ENCODE data around the gene RB1. TPM values are rescaled to one million over a fixed set of nuclear protein-coding genes. Genes with fewer than 3 reads are reported as not detected.

The RB1 gene
- total RNA-seq, 4 donors from 2014 or later, result 28.4 to 33.2 (median 29.9) TPM

DNA sequence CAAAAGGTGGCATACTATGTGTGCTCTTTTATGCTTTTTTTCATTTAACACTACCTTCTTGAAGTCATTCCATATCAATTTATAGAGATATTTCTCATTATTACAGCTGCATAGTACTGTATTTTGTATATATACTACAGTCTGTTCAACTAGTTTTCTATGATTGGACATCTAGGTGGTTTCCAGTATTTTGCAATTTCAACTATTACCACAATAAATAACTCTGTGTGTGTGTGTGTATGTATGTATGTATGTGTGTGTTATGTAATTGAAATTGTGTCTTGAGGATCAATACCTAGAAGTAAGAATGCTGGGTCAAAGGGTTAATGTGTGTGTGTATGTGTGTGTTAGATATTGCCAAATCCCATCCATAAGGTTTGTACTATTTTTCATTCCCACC, 102.3 kb downstream of the RB1 start:
- H3K4me3 ChIP-seq, result no peak overlapping the region
- no peaks in the 10 kb centered on the region for H3K36me3 ChIP-seq
- peak overlapping the region in 1 of 4 donors; percentile 59 for H3K27ac ChIP-seq (replicated peaks in 1 of 4)
- H3K27me3 ChIP-seq, result no peaks in the 10 kb centered on the region
- H3K4me1 ChIP-seq, result peaks cover 6 to 33% (median 20%) of the 10 kb centered on the region in 4 donors
- TF ChIP-seq POLR2AphosphoS5 (IDR thresholded peaks at IDR 0.05) (no peak), POLR2A (IDR thresholded peaks at IDR 0.05; ENCODE audit: low read depth) (no peak)
- H3K9me3 ChIP-seq, result no peaks in the 10 kb centered on the region
- no peak for DNase-seq (ENCODE audit: extremely low spot score)
- intact Hi-C loops (cut with DNase I), result no loop called here

DNA sequence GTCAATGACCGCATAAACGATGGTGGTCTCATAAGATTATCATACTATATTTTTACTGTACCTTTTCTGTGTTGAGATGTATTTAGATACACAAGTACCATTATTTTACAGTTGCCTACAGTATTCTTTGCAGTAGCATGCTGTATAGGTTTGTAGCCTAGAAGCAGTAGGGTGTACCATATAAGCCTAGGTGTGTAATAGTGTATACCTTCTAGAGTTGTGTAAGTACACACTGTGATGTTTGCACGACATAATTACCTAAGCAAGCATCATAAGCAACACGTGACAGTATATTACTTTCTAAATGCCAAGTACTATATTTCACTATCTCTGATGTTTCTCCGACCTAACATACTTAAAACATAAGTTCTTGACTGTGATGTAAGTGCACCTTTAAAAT, 106.6 kb downstream of the RB1 start:
- no peaks in the 10 kb centered on the region for H3K27me3 ChIP-seq
- no peak for DNase-seq (ENCODE audit: extremely low spot score)
- no peaks in the 10 kb centered on the region for H3K9me3 ChIP-seq
- WGBS, result 73% methylated on average over 5 of the region's 5 CpGs
- peak overlapping the region in 2 of 4 donors; percentile 5 to 64 for H3K27ac ChIP-seq (replicated peaks in 1 of 4)
- peaks cover 0 to 4% (median 3%) of the 10 kb centered on the region in 4 donors for H3K4me1 ChIP-seq
- H3K4me3 ChIP-seq, result peak overlapping the region; percentile 36 to 56 (median 52)
- no peaks in the 10 kb centered on the region for H3K36me3 ChIP-seq
- intact Hi-C loops (cut with DNase I), result loop anchor here (5.0 kb wide), 1 partner anchor 172 kb away; no protein-coding TSS in a partner anchor
- no peak for TF ChIP-seq POLR2AphosphoS5 (IDR thresholded peaks at IDR 0.05)
- TF ChIP-seq POLR2A (IDR thresholded peaks at IDR 0.05; ENCODE audit: low read depth), result peak; percentile 11

- no peak for TF ChIP-seq EP300 (IDR thresholded peaks at IDR 0.05)
- TF ChIP-seq POLR2A (IDR thresholded peaks at IDR 0.05; ENCODE audit: low read depth), result no peak
- no peak for TF ChIP-seq POLR2AphosphoS5 (IDR thresholded peaks at IDR 0.05)
- no peak for TF ChIP-seq CTCF (IDR thresholded peaks at IDR 0.05)
- peaks cover 0 to 4% (median 3%) of the 10 kb centered on the region in 4 donors for H3K4me1 ChIP-seq
- whole genome bisulfite sequencing, result 32% methylated on average over 1 of the region's 1 CpG
- peaks cover 0 to 3% (median 1%) of the 10 kb centered on the region in 4 donors for H3K36me3 ChIP-seq
- H3K4me3 ChIP-seq, result peak overlapping the region; percentile 36 to 56 (median 52)
- H3K27ac ChIP-seq (replicated peaks in 1 of 4), result peak overlapping the region; percentile 64 to 76 (median 66)
- no peak for DNase-seq (ENCODE audit: extremely low spot score)
- intact Hi-C loops (cut with DNase I), result loop anchor here (5.0 kb wide), 1 partner anchor 171 kb away; no protein-coding TSS in a partner anchor
- no peaks in the 10 kb centered on the region for H3K9me3 ChIP-seq
- H3K27me3 ChIP-seq, result no peaks in the 10 kb centered on the region
Measured at GRCh38 chr13:48411147-48411794, 107.7 kb downstream of the RB1 start.

DNA sequence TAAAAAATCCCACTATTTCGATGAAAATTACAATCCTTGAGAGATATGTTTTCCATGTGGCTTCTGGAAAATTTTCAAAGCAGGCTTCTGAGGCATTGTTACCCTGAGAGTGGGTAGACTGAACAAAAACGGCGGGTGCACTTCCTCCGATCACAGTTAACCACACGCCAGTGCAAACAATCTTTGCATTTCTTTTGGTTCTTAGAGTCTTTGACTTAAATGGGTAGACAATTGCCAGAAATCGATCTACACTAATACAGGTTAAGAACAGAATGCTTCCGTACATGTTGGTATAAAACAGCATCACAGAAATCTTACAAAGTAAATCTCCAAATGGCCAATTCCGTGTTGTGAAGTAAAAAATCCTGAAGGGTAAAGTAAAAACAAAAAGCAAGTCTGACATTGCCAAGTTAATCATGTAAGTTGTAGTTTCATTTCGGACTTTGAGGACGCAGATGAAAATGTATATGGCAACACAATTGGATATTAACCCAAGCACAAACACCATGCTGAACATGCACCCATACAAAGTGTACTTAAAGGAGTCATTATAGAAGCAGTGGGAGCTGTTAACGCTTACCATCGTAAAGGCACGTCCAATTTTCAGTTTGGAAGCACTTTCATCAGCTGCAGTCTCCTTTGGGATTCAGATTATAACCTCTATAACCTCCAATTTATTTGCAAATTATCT, 108.4 kb downstream of the RB1 start:
- Histone ChIP-seq H3K4me3 (peak overlapping the region; percentile 36 to 56 (median 52)), H3K9me3 (no peaks in the 10 kb centered on the region), H3K4me1 (peaks cover 0 to 4% (median 1%) of the 10 kb centered on the region in 4 donors), H3K36me3 (peaks cover 0 to 9% (median 4%) of the 10 kb centered on the region in 4 donors), H3K27ac (replicated peaks in 1 of 4) (peak overlapping the region; percentile 64 to 76 (median 66)), H3K27me3 (no peaks in the 10 kb centered on the region)
- WGBS, result 35% methylated on average over 13 of the region's 13 CpGs
- no peak for DNase-seq (ENCODE audit: extremely low spot score)
- TF ChIP-seq POLR2A (IDR thresholded peaks at IDR 0.05; ENCODE audit: low read depth) (no peak), CTCF (IDR thresholded peaks at IDR 0.05) (no peak), POLR2AphosphoS5 (IDR thresholded peaks at IDR 0.05) (no peak), EP300 (IDR thresholded peaks at IDR 0.05) (no peak)
- intact Hi-C loops (cut with DNase I), result loop anchor here (5.0 kb wide), 1 partner anchor 170 kb away; no protein-coding TSS in a partner anchor

- peak within 1 kb of the TSS; percentile 36 to 56 (median 52) for H3K4me3 ChIP-seq
- intact Hi-C loops (cut with DNase I), result loop anchor here (5.0 kb wide), 1 partner anchor 169 kb away; no protein-coding TSS in a partner anchor
- WGBS, result 46% methylated on average over 4 of the region's 4 CpGs
Measured at GRCh38 chr13:48412881-48413351, 109.4 kb downstream of the RB1 start, which contains the start of gene LPAR6. Gene LPAR6, minus strand, starts transcription at chr13:48413113. Its CDS starts 690 bp downstream, at chr13:48412423.

More at GRCh38 chr13:48412881-48413351, 109.4 kb downstream of the RB1 start, which contains the start of gene LPAR6:
- peak within 1 kb of the TSS; percentile 64 to 76 (median 66) for H3K27ac ChIP-seq (replicated peaks in 1 of 4)
- DNase-seq (ENCODE audit: extremely low spot score), result no peak
- TF ChIP-seq EP300 (IDR thresholded peaks at IDR 0.05) (no peak), CTCF (IDR thresholded peaks at IDR 0.05) (no peak), POLR2AphosphoS5 (IDR thresholded peaks at IDR 0.05) (peak; percentile 63 to 88), POLR2A (IDR thresholded peaks at IDR 0.05; ENCODE audit: low read depth) (peak; percentile 31)
- H3K36me3 ChIP-seq, result peaks cover 0 to 14% (median 7%) of the 10 kb centered on the region in 4 donors
- no peaks in the 10 kb centered on the region for H3K27me3 ChIP-seq
- H3K4me1 ChIP-seq, result peaks cover 0 to 4% (median 0%) of the 10 kb centered on the region in 4 donors
- H3K9me3 ChIP-seq, result no peaks in the 10 kb centered on the region
